Liver (tissue), 3 donors: ENCODE data around the gene PWWP2B.

Source experiments
- FOXA1 ChIP-seq: IDR thresholded peaks from 2 replicates; pipeline ENCODE4 v1.6.1; 2016; ENCODE audit warnings: antibody characterized with exemption
- JUND ChIP-seq, 2 donors: IDR thresholded peaks; 2 replicates each; pipeline ENCODE4 v1.6.1; 2016; ENCODE audit warnings: antibody characterized with exemption in 2 of 2
- RAD21 ChIP-seq, 2 donors: IDR thresholded peaks; 2 replicates each; pipeline ENCODE4 v1.6.1; 2016; ENCODE audit warnings: antibody characterized with exemption in 2 of 2, mild to moderate bottlenecking in 2 of 2
- TF ChIP-seq, protein P1 (sequence below): fragments of 150-350 bp; IDR thresholded peaks from 2 replicates; pipeline ENCODE4 v1.5.1; 2017; ENCODE audit warnings: improper control_type of control experiment, low read depth, low read length; ENCODE audit not compliant: missing input control
- TF ChIP-seq, protein P2 (sequence below): IDR thresholded peaks from 2 replicates; pipeline ENCODE4 v1.6.1; 2016; ENCODE audit warnings: antibody characterized with exemption, mild to moderate bottlenecking
- TF ChIP-seq, protein P3 (sequence below): IDR thresholded peaks from 2 replicates; pipeline ENCODE4 v1.6.1; 2016; ENCODE audit warnings: antibody characterized with exemption
- donor health status: healthy.
- donor health status: healthy.

- TF ChIP-seq, protein P1, sequence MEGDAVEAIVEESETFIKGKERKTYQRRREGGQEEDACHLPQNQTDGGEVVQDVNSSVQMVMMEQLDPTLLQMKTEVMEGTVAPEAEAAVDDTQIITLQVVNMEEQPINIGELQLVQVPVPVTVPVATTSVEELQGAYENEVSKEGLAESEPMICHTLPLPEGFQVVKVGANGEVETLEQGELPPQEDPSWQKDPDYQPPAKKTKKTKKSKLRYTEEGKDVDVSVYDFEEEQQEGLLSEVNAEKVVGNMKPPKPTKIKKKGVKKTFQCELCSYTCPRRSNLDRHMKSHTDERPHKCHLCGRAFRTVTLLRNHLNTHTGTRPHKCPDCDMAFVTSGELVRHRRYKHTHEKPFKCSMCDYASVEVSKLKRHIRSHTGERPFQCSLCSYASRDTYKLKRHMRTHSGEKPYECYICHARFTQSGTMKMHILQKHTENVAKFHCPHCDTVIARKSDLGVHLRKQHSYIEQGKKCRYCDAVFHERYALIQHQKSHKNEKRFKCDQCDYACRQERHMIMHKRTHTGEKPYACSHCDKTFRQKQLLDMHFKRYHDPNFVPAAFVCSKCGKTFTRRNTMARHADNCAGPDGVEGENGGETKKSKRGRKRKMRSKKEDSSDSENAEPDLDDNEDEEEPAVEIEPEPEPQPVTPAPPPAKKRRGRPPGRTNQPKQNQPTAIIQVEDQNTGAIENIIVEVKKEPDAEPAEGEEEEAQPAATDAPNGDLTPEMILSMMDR, result no peak
- no peak for TF ChIP-seq FOXA1
- no peak for TF ChIP-seq RAD21 (IDR thresholded peaks at IDR 0.05)
- TF ChIP-seq, protein P2, sequence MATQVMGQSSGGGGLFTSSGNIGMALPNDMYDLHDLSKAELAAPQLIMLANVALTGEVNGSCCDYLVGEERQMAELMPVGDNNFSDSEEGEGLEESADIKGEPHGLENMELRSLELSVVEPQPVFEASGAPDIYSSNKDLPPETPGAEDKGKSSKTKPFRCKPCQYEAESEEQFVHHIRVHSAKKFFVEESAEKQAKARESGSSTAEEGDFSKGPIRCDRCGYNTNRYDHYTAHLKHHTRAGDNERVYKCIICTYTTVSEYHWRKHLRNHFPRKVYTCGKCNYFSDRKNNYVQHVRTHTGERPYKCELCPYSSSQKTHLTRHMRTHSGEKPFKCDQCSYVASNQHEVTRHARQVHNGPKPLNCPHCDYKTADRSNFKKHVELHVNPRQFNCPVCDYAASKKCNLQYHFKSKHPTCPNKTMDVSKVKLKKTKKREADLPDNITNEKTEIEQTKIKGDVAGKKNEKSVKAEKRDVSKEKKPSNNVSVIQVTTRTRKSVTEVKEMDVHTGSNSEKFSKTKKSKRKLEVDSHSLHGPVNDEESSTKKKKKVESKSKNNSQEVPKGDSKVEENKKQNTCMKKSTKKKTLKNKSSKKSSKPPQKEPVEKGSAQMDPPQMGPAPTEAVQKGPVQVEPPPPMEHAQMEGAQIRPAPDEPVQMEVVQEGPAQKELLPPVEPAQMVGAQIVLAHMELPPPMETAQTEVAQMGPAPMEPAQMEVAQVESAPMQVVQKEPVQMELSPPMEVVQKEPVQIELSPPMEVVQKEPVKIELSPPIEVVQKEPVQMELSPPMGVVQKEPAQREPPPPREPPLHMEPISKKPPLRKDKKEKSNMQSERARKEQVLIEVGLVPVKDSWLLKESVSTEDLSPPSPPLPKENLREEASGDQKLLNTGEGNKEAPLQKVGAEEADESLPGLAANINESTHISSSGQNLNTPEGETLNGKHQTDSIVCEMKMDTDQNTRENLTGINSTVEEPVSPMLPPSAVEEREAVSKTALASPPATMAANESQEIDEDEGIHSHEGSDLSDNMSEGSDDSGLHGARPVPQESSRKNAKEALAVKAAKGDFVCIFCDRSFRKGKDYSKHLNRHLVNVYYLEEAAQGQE, result no peak
- no peak for TF ChIP-seq JUND (IDR thresholded peaks at IDR 0.05)
- TF ChIP-seq, protein P3, sequence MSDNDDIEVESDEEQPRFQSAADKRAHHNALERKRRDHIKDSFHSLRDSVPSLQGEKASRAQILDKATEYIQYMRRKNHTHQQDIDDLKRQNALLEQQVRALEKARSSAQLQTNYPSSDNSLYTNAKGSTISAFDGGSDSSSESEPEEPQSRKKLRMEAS, result no peak
Observed at GRCh38 chr10:132461683-132462231, 64.8 kb downstream of the PWWP2B start.
